GM12892 (cell line): ENCODE data around the gene VAV2.
A peak's percentile ranks its signal among the peaks of the same experiment; 100 is the strongest.

ENCODE experiments used
- POLR2A ChIP-seq: IDR thresholded peaks from 2 replicates; pipeline ENCODE4 v1.6.1; 2011; ENCODE audit warnings: low read depth, low read length, control low read depth
- POLR2AphosphoS5 ChIP-seq: IDR thresholded peaks from 2 replicates; pipeline ENCODE4 v1.6.1; 2011; ENCODE audit warnings: low read depth, low read length, control low read depth
- TAF1 ChIP-seq: IDR thresholded peaks from 2 replicates; pipeline ENCODE4 v1.6.1; 2011; ENCODE audit warnings: low read depth, mild to moderate bottlenecking, control low read depth, low read length, borderline replicate concordance

GRCh38 chr9:133956520-133957076 is 35.5 kb downstream of the VAV2 start:
- peak; percentile 43; the same call in 1 of the 2 replicates for TF ChIP-seq POLR2A
- TF ChIP-seq TAF1 = no peak
- TF ChIP-seq POLR2AphosphoS5 = no peak; the same call in 1 of the 2 replicates
